ENCODE data around the gene HACL1. TPM values are rescaled to one million over a fixed set of nuclear protein-coding genes. Genes with fewer than 3 reads are reported as not detected.

Gene HACL1
- total RNA-seq, 1 donor from 2014 or later = 24.4 TPM

DNA sequence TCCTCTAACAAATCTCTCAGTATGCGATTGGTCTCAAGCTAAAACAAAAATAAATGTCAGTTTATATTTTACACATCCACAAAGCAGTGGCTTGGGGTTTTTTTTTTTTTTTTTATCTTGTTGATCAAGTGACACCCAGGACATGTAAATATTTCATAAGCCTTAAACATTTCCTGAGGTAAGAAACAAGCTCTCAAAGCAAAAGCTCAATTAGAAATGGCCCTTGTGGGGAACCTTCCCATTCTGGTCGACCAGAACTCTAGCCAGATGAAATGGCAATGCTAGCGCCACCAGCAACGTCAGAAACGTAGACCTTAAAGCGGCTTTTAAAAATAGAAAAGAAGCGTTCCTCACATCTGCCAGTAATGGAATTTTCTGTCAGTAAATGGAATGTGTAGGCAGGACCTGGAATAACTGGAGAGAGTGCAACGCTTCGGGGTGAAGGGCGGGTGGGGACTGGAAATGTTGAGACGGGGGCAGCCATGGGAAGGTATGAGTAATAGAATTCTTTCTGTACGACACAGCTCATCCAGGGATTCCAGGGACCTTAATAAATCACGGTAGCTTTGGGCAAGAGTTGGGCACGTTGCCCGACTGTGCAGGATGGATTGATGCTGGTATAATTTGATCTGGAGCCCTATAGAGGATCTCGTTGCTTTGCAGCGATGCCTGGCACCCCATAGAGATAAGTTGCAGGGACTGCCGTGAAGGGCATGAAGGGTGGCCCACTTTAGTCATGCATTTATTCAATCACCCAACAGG is 44.6 kb upstream of the HACL1 start:
- Mint-ChIP-seq H3K36me3 (ENCODE audit: insufficient read depth) (peaks cover 20% of the 10 kb centered on the region), H3K27ac (no peak overlapping the region), H3K4me3 (ENCODE audit: low read depth) (no peak overlapping the region), H3K4me1 (ENCODE audit: low read depth) (no peaks in the 10 kb centered on the region), H3K27me3 (no peaks in the 10 kb centered on the region), H3K9me3 (ENCODE audit: low read depth) (no peaks in the 10 kb centered on the region)
- TF ChIP-seq, protein P1, sequence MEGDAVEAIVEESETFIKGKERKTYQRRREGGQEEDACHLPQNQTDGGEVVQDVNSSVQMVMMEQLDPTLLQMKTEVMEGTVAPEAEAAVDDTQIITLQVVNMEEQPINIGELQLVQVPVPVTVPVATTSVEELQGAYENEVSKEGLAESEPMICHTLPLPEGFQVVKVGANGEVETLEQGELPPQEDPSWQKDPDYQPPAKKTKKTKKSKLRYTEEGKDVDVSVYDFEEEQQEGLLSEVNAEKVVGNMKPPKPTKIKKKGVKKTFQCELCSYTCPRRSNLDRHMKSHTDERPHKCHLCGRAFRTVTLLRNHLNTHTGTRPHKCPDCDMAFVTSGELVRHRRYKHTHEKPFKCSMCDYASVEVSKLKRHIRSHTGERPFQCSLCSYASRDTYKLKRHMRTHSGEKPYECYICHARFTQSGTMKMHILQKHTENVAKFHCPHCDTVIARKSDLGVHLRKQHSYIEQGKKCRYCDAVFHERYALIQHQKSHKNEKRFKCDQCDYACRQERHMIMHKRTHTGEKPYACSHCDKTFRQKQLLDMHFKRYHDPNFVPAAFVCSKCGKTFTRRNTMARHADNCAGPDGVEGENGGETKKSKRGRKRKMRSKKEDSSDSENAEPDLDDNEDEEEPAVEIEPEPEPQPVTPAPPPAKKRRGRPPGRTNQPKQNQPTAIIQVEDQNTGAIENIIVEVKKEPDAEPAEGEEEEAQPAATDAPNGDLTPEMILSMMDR (IDR thresholded peaks at IDR 0.05; ENCODE audit: unreplicated experiment) = no peak
- DNase-seq (ENCODE audit: low spot score, unreplicated experiment) = no peak

DNA sequence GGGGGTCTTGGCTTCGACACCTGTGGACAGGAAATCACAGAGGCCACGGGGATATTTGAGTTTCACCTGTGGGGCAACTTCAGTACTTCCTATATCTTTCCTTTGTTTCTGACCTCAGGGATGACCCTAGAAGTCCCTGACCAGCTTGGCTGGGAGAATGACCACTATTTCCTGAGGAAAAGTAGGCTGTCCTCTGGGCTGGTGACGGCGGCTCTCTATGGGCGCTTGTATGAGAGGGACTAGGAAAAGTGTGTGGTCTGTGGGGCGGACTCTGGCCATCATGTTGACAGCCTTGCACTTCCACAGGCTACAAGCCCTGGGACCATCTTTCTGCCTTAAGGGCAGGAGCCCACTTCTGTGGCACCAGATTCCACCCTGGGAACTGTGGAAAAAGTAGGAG is 43.9 kb upstream of the HACL1 start:
- no peak for DNase-seq (ENCODE audit: low spot score, unreplicated experiment)
- no peaks in the 10 kb centered on the region for H3K27me3 Mint-ChIP-seq
- no peak overlapping the region for H3K4me3 Mint-ChIP-seq (ENCODE audit: low read depth)
- TF ChIP-seq, protein P1 (IDR thresholded peaks at IDR 0.05; ENCODE audit: unreplicated experiment) = no peak
- peaks cover 20% of the 10 kb centered on the region for H3K36me3 Mint-ChIP-seq (ENCODE audit: insufficient read depth)
- H3K27ac Mint-ChIP-seq = no peak overlapping the region
- H3K9me3 Mint-ChIP-seq (ENCODE audit: low read depth) = no peaks in the 10 kb centered on the region
- no peaks in the 10 kb centered on the region for H3K4me1 Mint-ChIP-seq (ENCODE audit: low read depth)

DNA sequence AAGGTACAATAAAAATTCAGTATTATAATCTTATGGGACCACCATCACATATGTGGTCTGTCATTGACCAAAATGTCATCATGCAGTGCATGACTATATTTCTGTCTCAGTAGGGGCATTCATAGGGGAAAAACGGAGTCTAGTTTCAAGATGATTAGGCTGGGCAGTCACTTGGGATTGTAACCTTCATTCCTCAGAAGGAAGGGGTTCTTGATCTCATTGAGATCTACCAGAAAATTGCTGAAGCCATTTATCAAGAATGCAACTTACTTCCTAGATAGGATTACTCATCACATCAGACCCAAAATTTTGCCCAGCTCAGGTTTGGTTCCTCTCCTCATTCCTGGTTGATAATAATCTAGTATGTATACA is 37.5 kb upstream of the HACL1 start:
- H3K27ac Mint-ChIP-seq = no peak overlapping the region
- H3K9me3 Mint-ChIP-seq (ENCODE audit: low read depth) = no peaks in the 10 kb centered on the region

DNA sequence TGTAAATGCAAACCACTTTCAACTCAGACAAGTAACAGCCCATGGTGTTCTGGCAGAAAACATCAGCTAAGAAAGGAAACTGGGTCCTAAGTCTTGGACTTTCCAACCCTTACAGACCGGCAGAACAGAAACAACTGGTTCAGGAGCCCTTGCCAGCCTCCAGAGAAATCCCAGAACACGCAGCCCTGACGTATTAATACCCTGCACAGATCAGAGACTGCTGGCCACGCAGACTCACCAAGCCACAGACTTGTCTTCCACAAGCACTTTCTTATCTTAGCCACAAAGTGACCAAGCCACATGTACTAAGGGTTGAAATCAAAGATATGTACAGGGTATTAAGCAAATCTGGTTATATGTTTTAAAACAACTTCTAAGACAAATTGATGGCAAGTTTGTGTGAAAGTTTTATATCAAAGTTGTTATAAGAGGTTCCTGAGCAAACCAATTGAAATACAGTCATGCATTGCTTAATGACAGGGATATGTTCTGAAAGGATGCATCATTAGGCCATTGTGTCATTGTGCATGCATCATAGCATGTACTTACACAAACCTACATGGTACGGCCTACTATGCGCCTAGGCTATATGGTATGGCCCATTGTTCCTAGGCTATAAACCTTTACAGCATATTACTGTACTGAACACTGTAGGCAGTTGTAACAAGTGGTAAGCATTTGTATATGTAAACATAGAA is 37.0 kb upstream of the HACL1 start:
- Mint-ChIP-seq H3K27ac (no peak overlapping the region), H3K9me3 (ENCODE audit: low read depth) (no peaks in the 10 kb centered on the region)
- DNase-seq (ENCODE audit: low spot score, unreplicated experiment) = no peak

More for the DNA sequence above, 37.5 kb upstream of the HACL1 start:
- H3K4me3 Mint-ChIP-seq (ENCODE audit: low read depth) = no peak overlapping the region
- TF ChIP-seq, protein P1 (IDR thresholded peaks at IDR 0.05; ENCODE audit: unreplicated experiment) = no peak
- DNase-seq (ENCODE audit: low spot score, unreplicated experiment) = no peak
- no peaks in the 10 kb centered on the region for H3K27me3 Mint-ChIP-seq
- H3K36me3 Mint-ChIP-seq (ENCODE audit: insufficient read depth) = peaks cover 16% of the 10 kb centered on the region
- peaks cover 14% of the 10 kb centered on the region for H3K4me1 Mint-ChIP-seq (ENCODE audit: low read depth)

More for the DNA sequence above, 37.0 kb upstream of the HACL1 start:
- H3K4me1 Mint-ChIP-seq (ENCODE audit: low read depth) = peaks cover 19% of the 10 kb centered on the region
- H3K4me3 Mint-ChIP-seq (ENCODE audit: low read depth) = no peak overlapping the region
- no peaks in the 10 kb centered on the region for H3K27me3 Mint-ChIP-seq
- TF ChIP-seq, protein P1 (IDR thresholded peaks at IDR 0.05; ENCODE audit: unreplicated experiment) = no peak
- peaks cover 16% of the 10 kb centered on the region for H3K36me3 Mint-ChIP-seq (ENCODE audit: insufficient read depth)

All from progenitor cell of endocrine pancreas (in vitro differentiated cells).